Ascending aorta (tissue), 2 donors: ENCODE measurements around the gene NMUR1. TPM values are rescaled to one million over a fixed set of nuclear protein-coding genes. Genes with fewer than 3 reads are reported as not detected.

Source experiments
- DNase-seq, 2 donors: peaks; one replicate each; pipeline ENCODE4 v3.0.0-alpha.2; 2019; ENCODE audit warnings: low spot score in 2 of 2
- H3K27ac ChIP-seq, 2 donors: fragments of 200-600 bp; sonication (generic); one replicate each; pipeline ENCODE4 v1.5.1; 2016 to 2017; ENCODE audit warnings: mild to moderate bottlenecking in 1 of 2
- H3K27me3 ChIP-seq: fragments of 200-600 bp; sonication (generic); one replicate; pipeline ENCODE4 v1.5.1; 2017
- H3K36me3 ChIP-seq, 2 donors: fragments of 200-600 bp; sonication (generic); one replicate each; pipeline ENCODE4 v1.5.1; 2016
- H3K4me1 ChIP-seq, 2 donors: fragments of 200-600 bp; sonication (generic); one replicate each; pipeline ENCODE4 v1.5.1; 2016 to 2017; ENCODE audit warnings: mild to moderate bottlenecking in 1 of 2
- H3K4me3 ChIP-seq, 2 donors: fragments of 200-600 bp; sonication (generic); one replicate each; pipeline ENCODE4 v1.5.1; 2016 to 2017; ENCODE audit warnings: mild to moderate bottlenecking in 1 of 2
- H3K9me3 ChIP-seq, 2 donors: fragments of 200-600 bp; sonication (generic); one replicate each; pipeline ENCODE4 v1.5.1; 2016
- intact Hi-C: fragments of 100-400 bp; cut with DNase I; formaldehyde crosslinking; loops from one replicate; pipeline ENCODE4 v1.15.1; 2023
- total RNA-seq: library from RNA; depleted of rRNA; stranded (reverse); fragments of >200 nt; gene quantifications from one replicate; pipeline ENCODE4 v1.1.0, GENCODE V29; 2016
- TF ChIP-seq, protein P1 (sequence below), 3 experiments: fragments of 200-600 bp in 2 of 3; fragments of 450-650 bp in 1 of 3; sonication (generic) in 2 of 3; IDR thresholded peaks; one replicate each; pipeline ENCODE4 v1.5.1; 2016 to 2019; ENCODE audit warnings: antibody characterized with exemption in 3 of 3, mild to moderate bottlenecking in 1 of 3, moderate library complexity in 1 of 3

NMUR1 gene
- total RNA-seq, 1 donor from 2014 or later: 1.8 TPM

GRCh38 chr2:231476920-231477319, 53.3 kb downstream of the NMUR1 start:
- Histone ChIP-seq H3K4me3 (no peak overlapping the region), H3K27ac (no peak overlapping the region), H3K27me3 (no peaks in the 10 kb centered on the region), H3K9me3 (no peaks in the 10 kb centered on the region), H3K4me1 (no peaks in the 10 kb centered on the region), H3K36me3 (no peaks in the 10 kb centered on the region)
- TF ChIP-seq, protein P1, sequence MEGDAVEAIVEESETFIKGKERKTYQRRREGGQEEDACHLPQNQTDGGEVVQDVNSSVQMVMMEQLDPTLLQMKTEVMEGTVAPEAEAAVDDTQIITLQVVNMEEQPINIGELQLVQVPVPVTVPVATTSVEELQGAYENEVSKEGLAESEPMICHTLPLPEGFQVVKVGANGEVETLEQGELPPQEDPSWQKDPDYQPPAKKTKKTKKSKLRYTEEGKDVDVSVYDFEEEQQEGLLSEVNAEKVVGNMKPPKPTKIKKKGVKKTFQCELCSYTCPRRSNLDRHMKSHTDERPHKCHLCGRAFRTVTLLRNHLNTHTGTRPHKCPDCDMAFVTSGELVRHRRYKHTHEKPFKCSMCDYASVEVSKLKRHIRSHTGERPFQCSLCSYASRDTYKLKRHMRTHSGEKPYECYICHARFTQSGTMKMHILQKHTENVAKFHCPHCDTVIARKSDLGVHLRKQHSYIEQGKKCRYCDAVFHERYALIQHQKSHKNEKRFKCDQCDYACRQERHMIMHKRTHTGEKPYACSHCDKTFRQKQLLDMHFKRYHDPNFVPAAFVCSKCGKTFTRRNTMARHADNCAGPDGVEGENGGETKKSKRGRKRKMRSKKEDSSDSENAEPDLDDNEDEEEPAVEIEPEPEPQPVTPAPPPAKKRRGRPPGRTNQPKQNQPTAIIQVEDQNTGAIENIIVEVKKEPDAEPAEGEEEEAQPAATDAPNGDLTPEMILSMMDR (IDR thresholded peaks at IDR 0.05): no peak
- DNase-seq: no peak
- intact Hi-C loops: no loop called here

DNA sequence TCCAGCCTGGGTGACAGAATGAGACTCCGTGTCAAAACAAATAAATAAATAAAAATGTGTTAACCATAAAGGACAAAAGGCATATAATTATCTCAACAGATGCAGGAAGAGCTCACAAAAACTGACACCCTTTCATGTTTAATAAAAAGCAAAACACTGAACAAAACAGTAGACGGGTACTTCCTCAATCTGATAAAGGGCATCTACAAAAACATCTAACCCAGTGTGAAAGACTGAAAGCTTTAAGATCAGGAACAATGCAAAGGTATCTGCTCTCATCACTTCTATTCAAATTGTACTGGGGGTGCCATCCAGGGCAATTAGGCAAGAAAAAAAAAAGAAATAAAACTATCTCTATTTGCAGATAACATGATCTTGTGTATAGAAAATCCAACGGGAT, 54.3 kb downstream of the NMUR1 start:
- H3K4me3 ChIP-seq: no peak overlapping the region
- no peak overlapping the region for H3K27ac ChIP-seq
- no peaks in the 10 kb centered on the region for H3K4me1 ChIP-seq
- no peaks in the 10 kb centered on the region for H3K36me3 ChIP-seq
- no peaks in the 10 kb centered on the region for H3K27me3 ChIP-seq
- H3K9me3 ChIP-seq: no peaks in the 10 kb centered on the region
- DNase-seq: no peak
- intact Hi-C loops: no loop called here
- TF ChIP-seq, protein P1 (IDR thresholded peaks at IDR 0.05): no peak

Other genes starting within 250 kb of the NMUR1 start
- 0.64 TPM for gene B3GNT7, start 134.7 kb downstream of the NMUR1 start, total RNA-seq
- 136 TPM for gene NCL, start 66.0 kb downstream of the NMUR1 start, total RNA-seq
- not detected for gene TEX44, start 62.4 kb upstream of the NMUR1 start, total RNA-seq
- 745 TPM for gene PTMA, start 178.1 kb upstream of the NMUR1 start, total RNA-seq